Uterus (tissue), 4 donors: Measurements from ENCODE around the gene RELT. TPM values are rescaled to one million over a fixed set of nuclear protein-coding genes. Genes with fewer than 3 reads are reported as not detected.

Experiments
- DNase-seq, 2 donors: peaks; one replicate each; pipeline ENCODE4 v3.0.0-alpha.2; 2019 to 2020
- H3K27ac ChIP-seq, 2 donors: fragments of 200-600 bp; sonication (generic); 1 replicate in 1 of 2; 2 replicates in 1 of 2; pipeline ENCODE4 v1.5.1; 2016 to 2018
- H3K27me3 ChIP-seq, 2 donors: fragments of 200-600 bp; sonication (generic); one replicate each; pipeline ENCODE4 v1.5.1; 2018 to 2019; ENCODE audit warnings: control low read depth in 1 of 2
- H3K36me3 ChIP-seq, 2 donors: fragments of 200-600 bp; sonication (generic); one replicate each; pipeline ENCODE4 v1.5.1; 2019; ENCODE audit warnings: control low read depth in 1 of 2
- H3K4me1 ChIP-seq, 2 donors: fragments of 200-600 bp; sonication (generic); one replicate each; pipeline ENCODE4 v1.5.1; 2018 to 2019; ENCODE audit warnings: control low read depth in 1 of 2
- H3K4me3 ChIP-seq, 2 donors: fragments of 200-600 bp; sonication (generic); 1 replicate in 1 of 2; 2 replicates in 1 of 2; pipeline ENCODE4 v1.5.1; 2018 to 2019; ENCODE audit warnings: mild to moderate bottlenecking in 1 of 2
- H3K9me3 ChIP-seq, 2 donors: fragments of 200-600 bp; sonication (generic); one replicate each; pipeline ENCODE4 v1.5.1; 2019; ENCODE audit warnings: control low read depth in 1 of 2
- CTCF ChIP-seq, 4 experiments: fragments of 200-600 bp in 2 of 4; fragments of 450-650 bp in 2 of 4; sonication (generic) in 2 of 4; IDR thresholded peaks; one replicate each; pipeline ENCODE4 v1.5.1; 2016 to 2019; ENCODE audit warnings: antibody characterized with exemption in 4 of 4, mild to moderate bottlenecking in 2 of 4, moderate library complexity in 1 of 4
- POLR2A ChIP-seq, 2 donors: fragments of 450-650 bp; IDR thresholded peaks; one replicate each; pipeline ENCODE4 v1.6.1; 2016; ENCODE audit warnings: antibody characterized with exemption in 2 of 2, mild to moderate bottlenecking in 1 of 2, moderate library complexity in 1 of 2
- intact Hi-C: fragments of 100-400 bp; cut with DNase I; formaldehyde crosslinking; loops from one replicate; pipeline ENCODE4 v1.15.1; 2023; ENCODE audit warnings: low total_unique reads
- total RNA-seq, 4 donors: library from RNA; depleted of rRNA in 3 of 4; stranded (reverse); fragments of >200 nt in 3 of 4; gene quantifications; one replicate each; pipeline versions ENCODE4 v1.1.0 to v1.2.4, GENCODE V29; 2014 to 2023
- donor health status: DM: yes; HTN: yes; CAD: no.

The RELT gene
- total RNA-seq, 4 donors from 2014 or later: 0.29 to 5.8 (median 3.3) TPM; not detected in 1

- intact Hi-C loops: no loop called here
- no peaks in the 10 kb centered on the region for H3K9me3 ChIP-seq
- H3K36me3 ChIP-seq: no peaks in the 10 kb centered on the region
- no peaks in the 10 kb centered on the region for H3K4me1 ChIP-seq
- H3K27me3 ChIP-seq: no peaks in the 10 kb centered on the region
- H3K27ac ChIP-seq: no peak overlapping the region
- no peak overlapping the region for H3K4me3 ChIP-seq
- no peak for TF ChIP-seq CTCF (IDR thresholded peaks at IDR 0.05)
- TF ChIP-seq POLR2A (IDR thresholded peaks at IDR 0.05): no peak
- DNase-seq: no peak
Measured at GRCh38 chr11:73400293-73400692, 24.1 kb downstream of the RELT start.

- H3K4me3 ChIP-seq: no peak overlapping the region
- H3K27ac ChIP-seq: no peak overlapping the region
- no peaks in the 10 kb centered on the region for H3K36me3 ChIP-seq
- TF ChIP-seq POLR2A (IDR thresholded peaks at IDR 0.05) (no peak), CTCF (IDR thresholded peaks at IDR 0.05) (no peak)
- H3K4me1 ChIP-seq: no peaks in the 10 kb centered on the region
- H3K9me3 ChIP-seq: no peaks in the 10 kb centered on the region
- intact Hi-C loops: no loop called here
- H3K27me3 ChIP-seq: no peaks in the 10 kb centered on the region
- DNase-seq: no peak
Measured at GRCh38 chr11:73401217-73401923, 25.2 kb downstream of the RELT start.

GRCh38 chr11:73401924-73402833, 26.0 kb downstream of the RELT start:
- intact Hi-C loops: no loop called here
- no peak for TF ChIP-seq POLR2A (IDR thresholded peaks at IDR 0.05)
- no peak for TF ChIP-seq CTCF (IDR thresholded peaks at IDR 0.05)
- no peak for DNase-seq
- Histone ChIP-seq H3K27ac (no peak overlapping the region), H3K4me3 (no peak overlapping the region), H3K4me1 (no peaks in the 10 kb centered on the region), H3K27me3 (no peaks in the 10 kb centered on the region), H3K9me3 (no peaks in the 10 kb centered on the region), H3K36me3 (no peaks in the 10 kb centered on the region)

GRCh38 chr11:73402834-73403185, 26.6 kb downstream of the RELT start:
- Histone ChIP-seq H3K4me3 (no peak overlapping the region), H3K27ac (no peak overlapping the region), H3K4me1 (no peaks in the 10 kb centered on the region), H3K36me3 (no peaks in the 10 kb centered on the region), H3K9me3 (no peaks in the 10 kb centered on the region), H3K27me3 (no peaks in the 10 kb centered on the region)
- no peak for TF ChIP-seq CTCF (IDR thresholded peaks at IDR 0.05)
- no peak for TF ChIP-seq POLR2A (IDR thresholded peaks at IDR 0.05)
- intact Hi-C loops: no loop called here
- DNase-seq: no peak

GRCh38 chr11:73403541-73403940, 27.3 kb downstream of the RELT start:
- intact Hi-C loops: no loop called here
- Histone ChIP-seq H3K27me3 (no peaks in the 10 kb centered on the region), H3K4me3 (no peak overlapping the region), H3K4me1 (no peaks in the 10 kb centered on the region), H3K9me3 (no peaks in the 10 kb centered on the region), H3K27ac (no peak overlapping the region), H3K36me3 (no peaks in the 10 kb centered on the region)
- no peak for DNase-seq
- TF ChIP-seq POLR2A (IDR thresholded peaks at IDR 0.05) (no peak), CTCF (IDR thresholded peaks at IDR 0.05) (no peak)
